NCI-H510A (cell line): ENCODE measurements around the gene KIAA1671.

ENCODE experiments used
- DNase-seq: peaks from one replicate; lab custom pipeline; 2025; lab: John Stamatoyannopoulos, UW

KIAA1671 gene

GRCh38 chr22:25114369-25115362, 162.2 kb downstream of the KIAA1671 start:
- DNase-seq: no peak

GRCh38 chr22:25119609-25120008, 167.1 kb downstream of the KIAA1671 start:
- no peak for DNase-seq

- no peak for DNase-seq
Observed at GRCh38 chr22:25120093-25120561, 167.6 kb downstream of the KIAA1671 start.

- DNase-seq: no peak
Observed at GRCh38 chr22:25120761-25121212, 168.3 kb downstream of the KIAA1671 start.

- DNase-seq: no peak
Observed at GRCh38 chr22:25122136-25122764, 169.7 kb downstream of the KIAA1671 start.

- DNase-seq: no peak
Observed at GRCh38 chr22:25123677-25124076, 171.2 kb downstream of the KIAA1671 start.

- DNase-seq: no peak
Observed at GRCh38 chr22:25125693-25126357, 173.3 kb downstream of the KIAA1671 start.

- DNase-seq: no peak
Observed at GRCh38 chr22:25126510-25126909, 174.0 kb downstream of the KIAA1671 start.

GRCh38 chr22:25127318-25127717, 174.8 kb downstream of the KIAA1671 start:
- DNase-seq: no peak

- DNase-seq: no peak
Observed at GRCh38 chr22:25130462-25130861, 177.9 kb downstream of the KIAA1671 start.

GRCh38 chr22:25131198-25131887, 178.8 kb downstream of the KIAA1671 start:
- DNase-seq: no peak

- no peak for DNase-seq
Observed at GRCh38 chr22:25134028-25134427, 181.5 kb downstream of the KIAA1671 start.

- no peak for DNase-seq
Observed at GRCh38 chr22:25134451-25134850, 181.9 kb downstream of the KIAA1671 start.

- DNase-seq: no peak
Observed at GRCh38 chr22:25136953-25137576, 184.5 kb downstream of the KIAA1671 start.

- DNase-seq: no peak
Observed at GRCh38 chr22:25137577-25138525, 185.3 kb downstream of the KIAA1671 start.

GRCh38 chr22:25139062-25139461, 186.5 kb downstream of the KIAA1671 start:
- DNase-seq: no peak

- DNase-seq: no peak
Observed at GRCh38 chr22:25142102-25142501, 189.6 kb downstream of the KIAA1671 start.

- DNase-seq: no peak
Observed at GRCh38 chr22:25143156-25144076, 190.9 kb downstream of the KIAA1671 start.

- DNase-seq: no peak
Observed at GRCh38 chr22:25144522-25144921, 192.0 kb downstream of the KIAA1671 start.
